HepG2 (cell line): ENCODE data around the gene CCNA2. TPM values are rescaled to one million over a fixed set of nuclear protein-coding genes. Genes with fewer than 3 reads are reported as not detected.

Source experiments
- ATAD3A ChIP-seq: sonication (generic); formaldehyde crosslinking; IDR thresholded peaks from 2 replicates; pipeline ENCODE4 v1.4.0; 2020; ENCODE audit warnings: missing genetic modification reagents
- ATF1 ChIP-seq: IDR thresholded peaks from 2 replicates; pipeline ENCODE4 v1.6.1; 2016; ENCODE audit warnings: mild to moderate bottlenecking, control low read depth
- GFI1 ChIP-seq: sonication (generic); formaldehyde crosslinking; IDR thresholded peaks from 2 replicates; pipeline ENCODE4 v1.5.0; 2020; ENCODE audit warnings: missing genetic modification reagents, mild to moderate bottlenecking, borderline replicate concordance
- KLF11 ChIP-seq: IDR thresholded peaks from 2 replicates; pipeline ENCODE4 v1.6.1; 2016; ENCODE audit warnings: missing compliant biosample characterization
- POGZ ChIP-seq: sonication (generic); formaldehyde crosslinking; IDR thresholded peaks from 2 replicates; pipeline ENCODE4 v1.4.0; 2020; ENCODE audit warnings: mild to moderate bottlenecking, missing genetic modification reagents
- PRDM10 ChIP-seq: sonication (generic); formaldehyde crosslinking; IDR thresholded peaks from 2 replicates; pipeline ENCODE4 v1.4.0; 2020; ENCODE audit warnings: low read depth, missing genetic modification reagents
- U2AF1 ChIP-seq: fragments of 200-400 bp; formaldehyde crosslinking; optimal IDR thresholded peaks from 2 replicates; pipeline ENCODE3; 2017; ENCODE audit warnings: mild to moderate bottlenecking, low read depth, low read length
- YEATS4 ChIP-seq: sonication (generic); formaldehyde crosslinking; IDR thresholded peaks from 2 replicates; pipeline ENCODE4 v1.4.0; 2020; ENCODE audit warnings: missing genetic modification reagents, borderline replicate concordance
- ZHX2 ChIP-seq, 2 experiments: sonication (generic) in 1 of 2; formaldehyde crosslinking in 1 of 2; IDR thresholded peaks; 2 replicates each; pipeline versions ENCODE4 v1.6.1 to v1.9.0; 2014 to 2022; ENCODE audit warnings: antibody characterized with exemption in 1 of 2, borderline replicate concordance in 1 of 2, inconsistent platforms in 1 of 2, low read depth in 1 of 2, missing genetic modification reagents in 1 of 2
- ZNF274 ChIP-seq: sonication (generic); formaldehyde crosslinking; IDR thresholded peaks from 2 replicates; pipeline ENCODE4 v1.5.1; 2020; ENCODE audit warnings: mild to moderate bottlenecking, missing genetic modification reagents
- ZNF326 ChIP-seq: sonication (generic); formaldehyde crosslinking; IDR thresholded peaks from 2 replicates; pipeline ENCODE4 v1.4.0; 2020; ENCODE audit warnings: missing genetic modification reagents, borderline replicate concordance
- ZNF460 ChIP-seq: sonication (generic); formaldehyde crosslinking; IDR thresholded peaks from 2 replicates; pipeline ENCODE4 v1.5.1; 2020; ENCODE audit warnings: missing genetic modification reagents, mild to moderate bottlenecking, borderline replicate concordance
- ZNF577 ChIP-seq: sonication (generic); formaldehyde crosslinking; IDR thresholded peaks from 2 replicates; pipeline ENCODE4 v1.4.0; 2020; ENCODE audit warnings: mild to moderate bottlenecking, low read depth, missing genetic modification reagents, borderline replicate concordance
- ZNF615 ChIP-seq: sonication (generic); formaldehyde crosslinking; IDR thresholded peaks from 2 replicates; pipeline ENCODE4 v1.5.0; 2020; ENCODE audit warnings: mild to moderate bottlenecking, missing genetic modification reagents, borderline replicate concordance
- ZNF781 ChIP-seq: sonication (generic); formaldehyde crosslinking; IDR thresholded peaks from 2 replicates; pipeline ENCODE4 v1.5.1; 2020; ENCODE audit warnings: borderline replicate concordance, mild to moderate bottlenecking, missing genetic modification reagents; ENCODE audit errors: not compliant biosample characterization
- ZNF839 ChIP-seq: sonication (generic); formaldehyde crosslinking; IDR thresholded peaks from 2 replicates; pipeline ENCODE4 v1.4.0; 2020; ENCODE audit warnings: missing genetic modification reagents, mild to moderate bottlenecking, borderline replicate concordance
- ZSCAN5A ChIP-seq: sonication (generic); formaldehyde crosslinking; IDR thresholded peaks from 2 replicates; pipeline ENCODE4 v1.8.0; 2022; ENCODE audit warnings: mild to moderate bottlenecking, missing genetic modification reagents, borderline replicate concordance
- polyA plus RNA-seq, 8 experiments: library from polyadenylated mRNA; depleted of rRNA in 3 of 8; stranded (reverse) in 7 of 8; unstranded in 1 of 8; fragments of >200 nt; fragmentation: Illumina TruSeq in 4 of 8; extraction: Trizol in 4 of 8; gene quantifications; 2 replicates each; pipeline versions ENCODE4 v1.2.1 to v1.2.3, GENCODE V29; 2011 to 2016; ENCODE audit warnings: low read depth in 4 of 8, missing spikeins in 1 of 8, mixed read lengths in 1 of 8; ENCODE audit not compliant: insufficient read depth in 1 of 8
- total RNA-seq, 5 experiments: library from RNA; depleted of rRNA; stranded (reverse); fragments of >200 nt; fragmentation: Illumina TruSeq; extraction: Trizol; gene quantifications; 2 replicates each; pipeline ENCODE4 v1.2.3, GENCODE V29; 2016; ENCODE audit warnings: low read depth in 1 of 5

The CCNA2 gene
- total and polyA plus RNA-seq, 2 of the 13 experiments (the other 11 are each of a cell fraction or from before 2014, with no cell fraction given): 31.3 to 105 TPM

GRCh38 chr4:121800961-121801714 is 22.5 kb downstream of the CCNA2 start, which contains the start of gene EXOSC9 (continued):
- TF ChIP-seq PRDM10 (CRISPR knock-in tag) (peak; percentile 26; the same call in 1 of the 2 replicates), U2AF1 (no peak), GFI1 (CRISPR knock-in tag) (peak; percentile 48; the same call in 1 of the 2 replicates), ZNF460 (CRISPR knock-in tag) (no peak), YEATS4 (CRISPR knock-in tag) (peak; percentile 90; the same call in 1 of the 2 replicates), ZNF615 (CRISPR knock-in tag) (no peak), ZNF577 (CRISPR knock-in tag) (no peak), ZNF274 (CRISPR knock-in tag) (peak; percentile 77; the same call in 1 of the 2 replicates), ZNF839 (CRISPR knock-in tag) (no peak), POGZ (CRISPR knock-in tag) (peak; percentile 95), ZNF781 (CRISPR knock-in tag) (peak; percentile 88), ZSCAN5A (peak; percentile 14; the same call in 1 of the 2 replicates), KLF11 (CRISPR knock-in tag) (0 out of 2 replicates have a peak, but pooled peaks have one; percentile 31), ZNF326 (no peak), ZHX2 (IDR thresholded peaks at IDR 0.05; ENCODE audit: low read depth) (peak; percentile 96), ZHX2 (CRISPR knock-in tag; IDR thresholded peaks at IDR 0.05; ENCODE audit: borderline replicate concordance) (no peak), ATF1 (CRISPR knock-in tag) (peak; percentile 99), ATAD3A (no peak)
